HCT116 (cell line): Measurements from ENCODE around the gene COPS3.

ENCODE experiments used
- CEBPB ChIP-seq: IDR thresholded peaks from 2 replicates; pipeline ENCODE4 v1.6.1; 2012; ENCODE audit warnings: low read depth
- CTCF ChIP-seq, 3 experiments: fragments of 200-600 bp in 1 of 3; sonication (generic) in 1 of 3; IDR thresholded peaks in 2 of 3; conservative IDR thresholded peaks in 1 of 3; 2 replicates each; pipeline ENCODE4 v1.5.1; 2012 to 2017; ENCODE audit warnings: low read depth in 2 of 3, low read length in 2 of 3, antibody characterized with exemption in 1 of 3, borderline replicate concordance in 1 of 3, control low read depth in 1 of 3, mild to moderate bottlenecking in 1 of 3, mixed read lengths in 1 of 3, mixed run types in 1 of 3, moderate library complexity in 1 of 3; ENCODE audit not compliant: insufficient read depth in 1 of 3
- EZH2phosphoT487 ChIP-seq: fragments of 200-600 bp; IDR thresholded peaks from 2 replicates; pipeline ENCODE4 v1.6.1; 2018; ENCODE audit warnings: antibody characterized with exemption, borderline replicate concordance
- JUND ChIP-seq: IDR thresholded peaks from 2 replicates; pipeline ENCODE4 v1.6.1; 2012
- POLR2A ChIP-seq: IDR thresholded peaks from 2 replicates; pipeline ENCODE4 v1.7.0; 2011; ENCODE audit warnings: borderline replicate concordance; ENCODE audit not compliant: insufficient read depth, insufficient read length; ENCODE audit errors: extremely low read depth
- RAD21 ChIP-seq: IDR thresholded peaks from 2 replicates; pipeline ENCODE4 v1.6.1; 2012; ENCODE audit warnings: low read depth, mild to moderate bottlenecking
- YY1 ChIP-seq: IDR thresholded peaks from 2 replicates; pipeline ENCODE4 v1.6.1; 2011; ENCODE audit warnings: low read length, low read depth, moderate library complexity, mild to moderate bottlenecking; ENCODE audit not compliant: insufficient replicate concordance; ENCODE audit errors: extremely low read depth

GRCh38 chr17:17220529-17220928, 60.5 kb downstream of the COPS3 start:
- TF ChIP-seq CTCF (IDR thresholded peaks at IDR 0.05 in 2 of 3, conservative IDR thresholded peaks at IDR 0.05 in 1 of 3; ENCODE audit: borderline replicate concordance in 1 of 3, insufficient read depth in 1 of 3, low read depth in 2 of 3, low read length in 2 of 3) = no peak
- no peak for TF ChIP-seq EZH2phosphoT487
- TF ChIP-seq RAD21 = no peak
- no peak for TF ChIP-seq CEBPB
- no peak for TF ChIP-seq YY1
- TF ChIP-seq POLR2A = no peak
- no peak for TF ChIP-seq JUND
